SK-N-SH (cell line): ENCODE measurements around the gene MICAL2. TPM values are rescaled to one million over a fixed set of nuclear protein-coding genes. Genes with fewer than 3 reads are reported as not detected.

Source experiments
- CTCF ChIA-PET: fragments of 300-600, 350-600 bp; formaldehyde crosslinking; extraction: SDS; loops from one replicate; lab custom pipeline; 2021; lab: Yijun Ruan, JAX
- POLR2A ChIA-PET: fragments of 350-600 bp; sonication (Branson Sonifier 250); formaldehyde crosslinking; extraction: SDS; loops from one replicate; lab custom pipeline; 2020; ENCODE audit warnings: antibody characterized with exemption, inconsistent platforms; lab: Yijun Ruan, JAX
- DNase-seq: peaks from one replicate; pipeline ENCODE4 v3.0.0; 2012
- H2AFZ ChIP-seq: fragments of 200-600 bp; sonication (generic); 2 replicates; pipeline ENCODE4 v1.8.1; 2016; ENCODE audit warnings: antibody characterized with exemption, mild to moderate bottlenecking, low read depth
- H3F3A ChIP-seq: fragments of 200-600 bp; sonication (generic); replicated peaks from 2 replicates; pipeline ENCODE3; 2016; ENCODE audit warnings: antibody characterized with exemption, mild to moderate bottlenecking; ENCODE audit not compliant: insufficient read depth
- H3K27ac ChIP-seq, 2 experiments: fragments of 200-500 bp in 1 of 2; fragments of 200-600 bp in 1 of 2; sonication (Bioruptor generic) in 1 of 2; sonication (generic), shearing (Covaris generic) in 1 of 2; 2 replicates each; pipeline versions ENCODE4 v1.5.1 to v1.6.1; 2014 to 2016; ENCODE audit warnings: low read depth in 2 of 2, inconsistent platforms in 1 of 2, low read length in 1 of 2, mild to moderate bottlenecking in 1 of 2, mixed read lengths in 1 of 2
- H3K27me3 ChIP-seq: fragments of 200-600 bp; sonication (generic), shearing (Covaris generic); 2 replicates; pipeline ENCODE4 v1.6.1; 2016; ENCODE audit warnings: mixed run types; ENCODE audit not compliant: insufficient read depth
- H3K36me3 ChIP-seq, 2 experiments: fragments of 200-500 bp in 1 of 2; fragments of 200-600 bp in 1 of 2; sonication (Bioruptor generic) in 1 of 2; sonication (generic) in 1 of 2; replicated peaks in 1 of 2; 2 replicates each; pipeline versions ENCODE3 to v1.5.1; 2014 to 2016; ENCODE audit warnings: low read length in 1 of 2, mild to moderate bottlenecking in 1 of 2; ENCODE audit not compliant: insufficient read depth in 2 of 2, control insufficient read depth in 1 of 2
- H3K4me1 ChIP-seq, 2 experiments: fragments of 200-500 bp in 1 of 2; fragments of 200-600 bp in 1 of 2; sonication (Bioruptor generic) in 1 of 2; sonication (generic), shearing (Covaris generic) in 1 of 2; 2 replicates each; pipeline versions ENCODE4 v1.5.1 to v1.6.1; 2014 to 2016; ENCODE audit warnings: low read depth in 1 of 2, low read length in 1 of 2, mixed run types in 1 of 2; ENCODE audit not compliant: insufficient read depth in 2 of 2, control insufficient read depth in 1 of 2
- H3K4me2 ChIP-seq: fragments of 200-600 bp; sonication (generic), shearing (Covaris generic); 2 replicates; pipeline ENCODE4 v1.6.1; 2017; ENCODE audit warnings: mixed run types
- H3K4me3 ChIP-seq, 2 experiments: fragments of 200-500 bp in 1 of 2; fragments of 200-600 bp in 1 of 2; sonication (Bioruptor generic) in 1 of 2; sonication (generic), shearing (Covaris generic) in 1 of 2; 2 replicates each; pipeline versions ENCODE4 v1.5.1 to v1.8.1; 2014 to 2016; ENCODE audit warnings: low read depth in 2 of 2, inconsistent platforms in 1 of 2, low read length in 1 of 2, mild to moderate bottlenecking in 1 of 2, mixed read lengths in 1 of 2, moderate library complexity in 1 of 2
- H3K79me2 ChIP-seq: fragments of 200-600 bp; sonication (generic); 2 replicates; pipeline ENCODE4 v1.8.1; 2017; ENCODE audit warnings: mild to moderate bottlenecking; ENCODE audit not compliant: insufficient read depth
- H3K9ac ChIP-seq: fragments of 200-600 bp; sonication (generic); 2 replicates; pipeline ENCODE4 v1.6.1; 2017; ENCODE audit warnings: mixed run types
- H3K9me2 ChIP-seq: fragments of 200-600 bp; sonication (generic); 2 replicates; pipeline ENCODE4 v1.6.1; 2017; ENCODE audit warnings: mixed run types
- H3K9me3 ChIP-seq: fragments of 200-600 bp; sonication (generic); 2 replicates; pipeline ENCODE4 v1.6.1; 2017; ENCODE audit warnings: mixed run types, mild to moderate bottlenecking, moderate library complexity
- H4K20me1 ChIP-seq: fragments of 200-600 bp; sonication (generic); 2 replicates; pipeline ENCODE4 v1.6.1; 2017; ENCODE audit warnings: mild to moderate bottlenecking, mixed run types; ENCODE audit not compliant: insufficient read depth
- CHD2 ChIP-seq: fragments of 150-350 bp; IDR thresholded peaks from 2 replicates; pipeline ENCODE4 v1.6.1; 2018; ENCODE audit warnings: low read length; ENCODE audit not compliant: partially characterized antibody
- EP300 ChIP-seq, 2 experiments: IDR thresholded peaks; 2 replicates each; pipeline versions ENCODE4 v1.4.0 to v1.6.1; 2012; ENCODE audit warnings: borderline replicate concordance in 1 of 2, low read depth in 1 of 2, low read length in 1 of 2
- FOXJ3 ChIP-seq: sonication (generic); formaldehyde crosslinking; IDR thresholded peaks from 2 replicates; pipeline ENCODE4 v1.5.1; 2020; ENCODE audit warnings: mild to moderate bottlenecking, missing genetic modification reagents
- GABPA ChIP-seq: IDR thresholded peaks from 2 replicates; pipeline ENCODE4 v1.4.0; 2012; ENCODE audit warnings: low read depth, mild to moderate bottlenecking
- NFIC ChIP-seq: IDR thresholded peaks from 2 replicates; pipeline ENCODE4 v1.4.0; 2012; ENCODE audit warnings: borderline replicate concordance
- PBX3 ChIP-seq: IDR thresholded peaks from 2 replicates; pipeline ENCODE4; 2012
- REST ChIP-seq: IDR thresholded peaks from 2 replicates; pipeline ENCODE4 v1.6.1; 2012; ENCODE audit warnings: mild to moderate bottlenecking, low read depth, low read length, moderate library complexity
- RFX5 ChIP-seq: IDR thresholded peaks from 2 replicates; pipeline ENCODE4 v1.6.1; 2012; ENCODE audit warnings: mild to moderate bottlenecking, improper control_type of control experiment, low read length
- RXRA ChIP-seq: IDR thresholded peaks from 2 replicates; pipeline ENCODE4 v1.4.0; 2012; ENCODE audit warnings: low read depth, mild to moderate bottlenecking, borderline replicate concordance
- SMC3 ChIP-seq: IDR thresholded peaks from 2 replicates; pipeline ENCODE4 v1.6.1; 2012; ENCODE audit warnings: low read depth, low read length, improper control_type of control experiment
- TCF12 ChIP-seq: IDR thresholded peaks from 2 replicates; pipeline ENCODE4 v1.4.0; 2012
- USF2 ChIP-seq: fragments of 150-350 bp; IDR thresholded peaks from 2 replicates; pipeline ENCODE4 v1.6.1; 2017; ENCODE audit warnings: antibody characterized with exemption, low read length, low read depth, borderline replicate concordance
- ZBTB33 ChIP-seq: IDR thresholded peaks from 2 replicates; pipeline ENCODE4 v1.4.0; 2012; ENCODE audit warnings: low read depth, borderline replicate concordance
- whole genome bisulfite sequencing: methylation state at CpG from one replicate; pipeline ENCODE4 v1.1.6; 2017; ENCODE audit warnings: low lambda C conversion rate; 5-methylcytosine and 5-hydroxymethylcytosine counted together
- polyA plus RNA-seq, 3 experiments: library from polyadenylated mRNA; depleted of rRNA; stranded (reverse); fragments of >200 nt; gene quantifications; 2 replicates each; pipeline ENCODE4 v1.2.3, GENCODE V29; 2012

The MICAL2 gene
- polyA plus RNA-seq, 1 of the 3 experiments (the other 2 are of a cell fraction): 54.6 TPM

GRCh38 chr11:12290477-12290922 is 180.1 kb downstream of the MICAL2 start:
- no peak overlapping the region for H3K9ac ChIP-seq
- peaks cover 7% of the 10 kb centered on the region; the same call in 1 of the 2 replicates for H3K79me2 ChIP-seq
- H2AFZ ChIP-seq: no peak overlapping the region
- peak; percentile 2 for DNase-seq
- no peak overlapping the region for H3K4me2 ChIP-seq
- H3K27ac ChIP-seq: no peak overlapping the region
- ChIA-PET CTCF (interaction anchor here (1.2 to 19.2 kb wide), 8 partner anchors 11 to 673 kb away, joined by 5 to 488 read pairs (median 68); no protein-coding TSS in a partner anchor), POLR2A (no interaction called here)
- no peak overlapping the region for H3K4me3 ChIP-seq
- no peaks in the 10 kb centered on the region for H3K27me3 ChIP-seq
- WGBS: 95% methylated on average over 12 of the region's 14 CpGs
- peaks cover 20 to 23% of the 10 kb centered on the region in 2 experiments for H3K4me1 ChIP-seq
- H3K36me3 ChIP-seq: no peaks in the 10 kb centered on the region
- no peaks in the 10 kb centered on the region for H4K20me1 ChIP-seq
- H3K9me2 ChIP-seq: no peaks in the 10 kb centered on the region
- TF ChIP-seq GABPA: no peak
- no peak for TF ChIP-seq NFIC
- no peak for TF ChIP-seq SMC3
- peaks cover 36% of the 10 kb centered on the region for H3F3A ChIP-seq
- H3K9me3 ChIP-seq: no peaks in the 10 kb centered on the region

- no peaks in the 10 kb centered on the region for H3K9me2 ChIP-seq
- H4K20me1 ChIP-seq: no peaks in the 10 kb centered on the region
- TF ChIP-seq REST (no peak), TCF12 (no peak), USF2 (no peak), FOXJ3 (CRISPR knock-in tag) (no peak), SMC3 (no peak), CHD2 (no peak), RFX5 (no peak), ZBTB33 (no peak), EP300 (IDR thresholded peaks at IDR 0.05; ENCODE audit: borderline replicate concordance in 1 of 2, low read depth in 1 of 2, low read length in 1 of 2) (no peak), RXRA (no peak), PBX3 (no peak)
- H3K4me3 ChIP-seq: no peak overlapping the region
- H3K27ac ChIP-seq: no peak overlapping the region
- no peaks in the 10 kb centered on the region for H3K36me3 ChIP-seq
- peak; percentile 1 for DNase-seq
- H3F3A ChIP-seq: peaks cover 28% of the 10 kb centered on the region
- peaks cover 2% of the 10 kb centered on the region; the same call in 1 of the 2 replicates for H3K79me2 ChIP-seq
- no peak overlapping the region for H2AFZ ChIP-seq
- peaks cover 14 to 15% of the 10 kb centered on the region in 2 experiments; a peak in 3 of 4 replicates for H3K4me1 ChIP-seq
- H3K9ac ChIP-seq: no peak overlapping the region
- no peaks in the 10 kb centered on the region for H3K9me3 ChIP-seq
- H3K27me3 ChIP-seq: no peaks in the 10 kb centered on the region
- CTCF ChIA-PET: interaction anchor here (1.2 to 19.2 kb wide), 7 partner anchors 12 to 672 kb away, joined by 4 to 488 read pairs (median 62); no protein-coding TSS in a partner anchor
- POLR2A ChIA-PET: no interaction called here
- no peak overlapping the region for H3K4me2 ChIP-seq
- WGBS: 77% methylated on average over 4 of the region's 4 CpGs
Observed at GRCh38 chr11:12291313-12291712, 180.9 kb downstream of the MICAL2 start.
